Transverse colon (tissue), 4 donors: ENCODE data around the gene KLK11. TPM values are rescaled to one million over a fixed set of nuclear protein-coding genes. Genes with fewer than 3 reads are reported as not detected.

Experiments used
- DNase-seq: peaks from one replicate; pipeline ENCODE4 v3.0.0-alpha.2; 2019
- H3K27ac ChIP-seq, 4 donors: fragments of 200-600 bp; sonication (generic); 2 replicates each; pipeline ENCODE4 v1.5.1; 2016 to 2018; ENCODE audit warnings: inconsistent platforms in 4 of 4
- H3K27me3 ChIP-seq: fragments of 200-600 bp; sonication (generic); 2 replicates; pipeline ENCODE4 v1.5.1; 2017; ENCODE audit warnings: inconsistent platforms
- H3K36me3 ChIP-seq, 4 donors: fragments of 200-600 bp; sonication (generic); 2 replicates each; pipeline ENCODE4 v1.5.1; 2017 to 2019; ENCODE audit warnings: inconsistent platforms in 4 of 4
- H3K4me1 ChIP-seq, 4 donors: fragments of 200-600 bp; sonication (generic); 2 replicates each; pipeline ENCODE4 v1.5.1; 2017 to 2020; ENCODE audit warnings: inconsistent platforms in 4 of 4
- H3K4me3 ChIP-seq, 4 donors: fragments of 200-600 bp; sonication (generic); 1 replicate in 1 of 4; 2 replicates in 3 of 4; pipeline versions ENCODE4 v1.5.1 to v1.6.1; 2017 to 2019; ENCODE audit warnings: inconsistent platforms in 4 of 4
- H3K9me3 ChIP-seq, 2 donors: fragments of 200-600 bp; sonication (generic); 2 replicates each; pipeline ENCODE4 v1.5.1; 2017 to 2019; ENCODE audit warnings: inconsistent platforms in 2 of 2
- CTCF ChIP-seq, 5 experiments: fragments of 200-600 bp in 3 of 5; fragments of 450-650 bp in 2 of 5; sonication (generic) in 3 of 5; IDR thresholded peaks; 1 replicate in 2 of 5; 2 replicates in 3 of 5; pipeline ENCODE4 v1.5.1; 2016 to 2017; ENCODE audit warnings: antibody characterized with exemption in 5 of 5, inconsistent platforms in 3 of 5, mild to moderate bottlenecking in 2 of 5, moderate library complexity in 1 of 5
- EP300 ChIP-seq: sonication (generic); formaldehyde crosslinking; IDR thresholded peaks from one replicate; pipeline ENCODE4 v1.6.1; 2017; ENCODE audit warnings: antibody characterized with exemption, low read depth
- POLR2A ChIP-seq: fragments of 450-650 bp; IDR thresholded peaks from one replicate; pipeline ENCODE4 v1.6.1; 2016; ENCODE audit warnings: antibody characterized with exemption, mild to moderate bottlenecking, moderate library complexity
- POLR2AphosphoS5 ChIP-seq, 3 donors: sonication (generic); formaldehyde crosslinking; IDR thresholded peaks; one replicate each; pipeline ENCODE4 v1.6.1; 2016; ENCODE audit warnings: antibody characterized with exemption in 3 of 3
- WGBS, 2 donors: methylation state at CpG; one replicate each; pipeline ENCODE4 v1.1.5; 2018; ENCODE audit warnings: low coverage in 1 of 2; 5-methylcytosine and 5-hydroxymethylcytosine counted together
- in situ Hi-C, 4 donors: fragments of 200-750 bp; cut with MboI; loops; one replicate each; pipeline versions ENCODE4 v1.15.0 to v1.15.1; 2017; ENCODE audit warnings: low sequenced_read_pairs in 3 of 4, low pct_ligation_motif_present in 1 of 4, low pct_unique_long_range_greater_than_20kb in 1 of 4
- intact Hi-C: fragments of 100-400 bp; cut with DNase I; formaldehyde crosslinking; loops from one replicate; pipeline ENCODE4 v1.15.1; 2023; ENCODE audit warnings: low total_unique reads
- total RNA-seq, 4 donors: library from RNA; depleted of rRNA; stranded (reverse); fragments of >200 nt; gene quantifications; one replicate each; pipeline ENCODE4 v1.1.0, GENCODE V29; 2016

KLK11 gene
- total RNA-seq, 4 donors from 2014 or later, result 0.55 to 0.79 TPM; not detected in 2

- Histone ChIP-seq H3K36me3 (no peaks in the 10 kb centered on the region), H3K27ac (no peak within 1 kb of the TSS), H3K9me3 (no peaks in the 10 kb centered on the region), H3K27me3 (peaks cover 49% of the 10 kb centered on the region), H3K4me1 (no peaks in the 10 kb centered on the region), H3K4me3 (no peak within 1 kb of the TSS)
- DNase-seq, result no peak
- TF ChIP-seq POLR2A, result no peak
- TF ChIP-seq EP300, result no peak
- TF ChIP-seq POLR2AphosphoS5 (IDR thresholded peaks at IDR 0.05), result no peak
- TF ChIP-seq CTCF (IDR thresholded peaks at IDR 0.05), result no peak
- in situ Hi-C loops, result no loop called here
- intact Hi-C loops, result no loop called here
- WGBS, 2 donors, result 22% methylated on average over 7 of the region's 7 CpGs; no CpG with 5 or more reads in 1 of the 2 donors
Measured at GRCh38 chr19:51001515-51001914, 24.9 kb downstream of the KLK11 start, which contains the start of gene KLK8. KLK8 (minus strand) TSS chr19:51001604; CDS start chr19:51001167, 437 bp downstream.

- 55% methylated on average over 12 of the region's 16 CpGs; no CpG with 5 or more reads in 1 of the 2 donors for WGBS, 2 donors
- intact Hi-C loops, result no loop called here
- Histone ChIP-seq H3K27ac (no peak overlapping the region), H3K36me3 (no peaks in the 10 kb centered on the region), H3K27me3 (peaks cover 46% of the 10 kb centered on the region), H3K4me1 (no peaks in the 10 kb centered on the region), H3K4me3 (no peak overlapping the region), H3K9me3 (no peaks in the 10 kb centered on the region)
- in situ Hi-C loops, result no loop called here
- TF ChIP-seq POLR2A (no peak), EP300 (no peak), POLR2AphosphoS5 (IDR thresholded peaks at IDR 0.05) (no peak), CTCF (IDR thresholded peaks at IDR 0.05) (no peak)
- no peak for DNase-seq
Measured at GRCh38 chr19:51000981-51001380, 25.4 kb downstream of the KLK11 start.

GRCh38 chr19:51000426-51000825 lies 26.0 kb downstream of the KLK11 start:
- Histone ChIP-seq H3K36me3 (no peaks in the 10 kb centered on the region), H3K27me3 (peaks cover 46% of the 10 kb centered on the region), H3K9me3 (no peaks in the 10 kb centered on the region), H3K27ac (no peak overlapping the region), H3K4me1 (no peaks in the 10 kb centered on the region), H3K4me3 (no peak overlapping the region)
- intact Hi-C loops (no loop called here), in situ Hi-C loops (no loop called here)
- TF ChIP-seq POLR2A (no peak), EP300 (no peak)
- WGBS, 2 donors, result 88% methylated on average over 10 of the region's 10 CpGs; no CpG with 5 or more reads in 1 of the 2 donors
- no peak for DNase-seq

GRCh38 chr19:50998686-50999085 lies 27.7 kb downstream of the KLK11 start:
- no peaks in the 10 kb centered on the region for H3K4me1 ChIP-seq
- peaks cover 46% of the 10 kb centered on the region for H3K27me3 ChIP-seq
- TF ChIP-seq EP300 (no peak), POLR2AphosphoS5 (IDR thresholded peaks at IDR 0.05) (no peak), CTCF (IDR thresholded peaks at IDR 0.05) (no peak), POLR2A (no peak)
- no peak overlapping the region for H3K27ac ChIP-seq
- no peak for DNase-seq
- no peak overlapping the region for H3K4me3 ChIP-seq
- no peaks in the 10 kb centered on the region for H3K9me3 ChIP-seq
- in situ Hi-C loops (no loop called here), intact Hi-C loops (no loop called here)
- no peaks in the 10 kb centered on the region for H3K36me3 ChIP-seq
- 54 to 55% methylated on average over 2 to 4 of the region's 4 CpGs for WGBS, 2 donors

GRCh38 chr19:50998061-50998460 lies 28.4 kb downstream of the KLK11 start:
- intact Hi-C loops (no loop called here), in situ Hi-C loops (no loop called here)
- H3K27ac ChIP-seq, result no peak overlapping the region
- WGBS, 2 donors, result 31 to 52% methylated on average over 4 to 5 of the region's 5 CpGs
- TF ChIP-seq POLR2AphosphoS5 (IDR thresholded peaks at IDR 0.05), result no peak
- TF ChIP-seq EP300, result no peak
- no peak for TF ChIP-seq CTCF (IDR thresholded peaks at IDR 0.05)
- TF ChIP-seq POLR2A, result no peak
- no peak overlapping the region for H3K4me3 ChIP-seq
- DNase-seq, result no peak
- H3K9me3 ChIP-seq, result no peaks in the 10 kb centered on the region
- H3K27me3 ChIP-seq, result peaks cover 41% of the 10 kb centered on the region
- H3K4me1 ChIP-seq, result no peaks in the 10 kb centered on the region
- no peaks in the 10 kb centered on the region for H3K36me3 ChIP-seq
